Astrocyte of the cerebellum (primary cell): Measurements from ENCODE around the gene URB1.
A peak's percentile ranks its signal among the peaks of the same experiment; 100 is the strongest.

ENCODE experiments used
- DNase-seq: peaks from one replicate; pipeline ENCODE4 v3.0.0-alpha.2; 2011; ENCODE audit warnings: low read depth
- H3K4me3 ChIP-seq: 2 replicates; pipeline ENCODE4 v1.5.1; 2011; ENCODE audit warnings: mild to moderate bottlenecking, low read depth, low read length, moderate library complexity
- CTCF ChIP-seq: IDR thresholded peaks from 2 replicates; pipeline ENCODE4 v1.5.1; 2012; ENCODE audit warnings: low read length, low read depth, moderate library complexity, mild to moderate bottlenecking; ENCODE audit errors: missing control alignments
- in situ Hi-C: cut with HindIII; loops from 2 replicates; pipeline ENCODE4 v1.10.0; 2017; ENCODE audit warnings: low sequenced_read_pairs

The URB1 gene

GRCh38 chr21:32383812-32384211 lies 9.0 kb downstream of the URB1 start:
- TF ChIP-seq CTCF, result no peak
- DNase-seq, result no peak
- H3K4me3 ChIP-seq, result no peak overlapping the region
- in situ Hi-C loops, result no loop called here

- DNase-seq, result peak; percentile 55
- in situ Hi-C loops, result no loop called here
- no peak for TF ChIP-seq CTCF
- H3K4me3 ChIP-seq, result no peak overlapping the region
Observed at GRCh38 chr21:32382108-32382644, 10.6 kb downstream of the URB1 start.

GRCh38 chr21:32381571-32381970 lies 11.2 kb downstream of the URB1 start:
- in situ Hi-C loops, result no loop called here
- no peak for DNase-seq
- no peak for TF ChIP-seq CTCF
- no peak overlapping the region for H3K4me3 ChIP-seq

GRCh38 chr21:32380940-32381339 lies 11.9 kb downstream of the URB1 start:
- in situ Hi-C loops, result no loop called here
- TF ChIP-seq CTCF, result no peak
- H3K4me3 ChIP-seq, result no peak overlapping the region
- DNase-seq, result no peak

- in situ Hi-C loops, result no loop called here
- no peak for TF ChIP-seq CTCF
- H3K4me3 ChIP-seq, result no peak overlapping the region
- DNase-seq, result no peak
Observed at GRCh38 chr21:32378956-32379355, 13.9 kb downstream of the URB1 start.

- TF ChIP-seq CTCF, result no peak
- in situ Hi-C loops, result no loop called here
- no peak for DNase-seq
- no peak overlapping the region for H3K4me3 ChIP-seq
Observed at GRCh38 chr21:32377991-32378390, 14.8 kb downstream of the URB1 start.

GRCh38 chr21:32377506-32377905 lies 15.3 kb downstream of the URB1 start:
- DNase-seq, result no peak
- TF ChIP-seq CTCF, result no peak
- no peak overlapping the region for H3K4me3 ChIP-seq
- in situ Hi-C loops, result no loop called here
